WTC11 (cell line): Measurements from ENCODE around the gene HJV. TPM values are rescaled to one million over a fixed set of nuclear protein-coding genes. Genes with fewer than 3 reads are reported as not detected.
A peak's percentile ranks its signal among the peaks of the same experiment; 100 is the strongest.

Experiments
- ATAC-seq: fragments of 200-7000 bp; cut with Tn5 transposase; 2 replicates; pipeline ENCODE4 v1.10.0; 2021; ENCODE audit warnings: mild to moderate bottlenecking, moderate library complexity
- CTCF ChIA-PET: fragments of 300-600 bp; sonication (Branson Sonifier 250); formaldehyde crosslinking; loops from one replicate; lab custom pipeline; 2021; ENCODE audit warnings: antibody characterized with exemption; lab: Charles Lee
- POLR2A ChIA-PET: fragments of 350-600 bp; sonication (Branson Sonifier 250); formaldehyde crosslinking; loops from one replicate; lab custom pipeline; 2021; ENCODE audit warnings: antibody characterized with exemption; lab: Charles Lee
- DNase-seq: peaks from one replicate; pipeline ENCODE4 v3.0.0; 2021; ENCODE audit warnings: low spot score
- H3K27ac Mint-ChIP-seq: 2 replicates; pipeline ENCODE4 v1.8.0; 2021; ENCODE audit warnings: mixed read lengths
- H3K27me3 Mint-ChIP-seq: 2 replicates; pipeline ENCODE4 v1.8.0; 2021; ENCODE audit warnings: low read depth, mild to moderate bottlenecking, moderate library complexity, mixed read lengths
- H3K36me3 Mint-ChIP-seq: 2 replicates; pipeline ENCODE4 v1.8.0; 2021; ENCODE audit warnings: mixed read lengths
- H3K4me1 Mint-ChIP-seq: 2 replicates; pipeline ENCODE4 v1.8.0; 2022; ENCODE audit warnings: mixed read lengths
- H3K4me3 Mint-ChIP-seq: 2 replicates; pipeline ENCODE4 v1.8.0; 2021; ENCODE audit warnings: mild to moderate bottlenecking, moderate library complexity, mixed read lengths
- H3K9me3 Mint-ChIP-seq: 2 replicates; pipeline ENCODE4 v1.8.0; 2021; ENCODE audit warnings: mixed read lengths
- CBFB ChIP-seq: sonication (generic); formaldehyde crosslinking; IDR thresholded peaks from 2 replicates; pipeline ENCODE4 v1.8.1; 2022; ENCODE audit warnings: mild to moderate bottlenecking, low read depth, missing genetic modification reagents
- CDX4 ChIP-seq: fragments of 250-450 bp; sonication (Bioruptor Pico); IDR thresholded peaks from 2 replicates; pipeline ENCODE4 v1.9.0; 2021; ENCODE audit warnings: moderate library complexity, mild to moderate bottlenecking, inconsistent platforms, borderline replicate concordance
- E2F5 ChIP-seq: sonication (generic); formaldehyde crosslinking; IDR thresholded peaks from 2 replicates; pipeline ENCODE4 v1.8.1; 2022; ENCODE audit warnings: mild to moderate bottlenecking, moderate library complexity, missing genetic modification reagents
- EMX1 ChIP-seq: fragments of 250-450 bp; sonication (Bioruptor Pico); IDR thresholded peaks from 2 replicates; pipeline ENCODE4 v1.8.0; 2021; ENCODE audit warnings: mild to moderate bottlenecking
- ESRRA ChIP-seq: sonication (generic); formaldehyde crosslinking; IDR thresholded peaks from 2 replicates; pipeline ENCODE4 v1.8.1; 2022; ENCODE audit warnings: mild to moderate bottlenecking, missing genetic modification reagents, borderline replicate concordance
- FOXJ3 ChIP-seq: sonication (generic); formaldehyde crosslinking; IDR thresholded peaks from 2 replicates; pipeline ENCODE4 v1.9.0; 2021; ENCODE audit warnings: missing genetic modification reagents, mild to moderate bottlenecking, borderline replicate concordance
- JAZF1 ChIP-seq: fragments of 250-450 bp; sonication (Bioruptor Pico); IDR thresholded peaks from 2 replicates; pipeline ENCODE4 v1.9.0; 2021; ENCODE audit warnings: moderate library complexity, mild to moderate bottlenecking, inconsistent platforms
- MAX ChIP-seq: sonication (generic); formaldehyde crosslinking; IDR thresholded peaks from 2 replicates; pipeline ENCODE4 v1.8.0; 2022; ENCODE audit warnings: mild to moderate bottlenecking, missing genetic modification reagents
- MLX ChIP-seq: sonication (generic); formaldehyde crosslinking; IDR thresholded peaks from 2 replicates; pipeline ENCODE4 v1.8.1; 2023; ENCODE audit warnings: mild to moderate bottlenecking, missing genetic modification reagents, moderate library complexity
- SMAD4 ChIP-seq: sonication (generic); formaldehyde crosslinking; IDR thresholded peaks from 2 replicates; pipeline ENCODE4 v1.8.0; 2022; ENCODE audit warnings: mild to moderate bottlenecking, missing genetic modification reagents
- SOX15 ChIP-seq: fragments of 250-450 bp; sonication (Bioruptor Pico); IDR thresholded peaks from 2 replicates; pipeline ENCODE4 v1.9.0; 2021; ENCODE audit warnings: mild to moderate bottlenecking
- TCF7 ChIP-seq: sonication (generic); formaldehyde crosslinking; IDR thresholded peaks from 2 replicates; pipeline ENCODE4 v1.8.0; 2022; ENCODE audit warnings: mild to moderate bottlenecking, low read depth, missing genetic modification reagents, moderate library complexity
- ZBTB21 ChIP-seq: sonication (generic); formaldehyde crosslinking; IDR thresholded peaks from 2 replicates; pipeline ENCODE4 v1.8.1; 2023; ENCODE audit warnings: mild to moderate bottlenecking, missing genetic modification reagents, borderline replicate concordance
- ZNF512 ChIP-seq: sonication (generic); formaldehyde crosslinking; IDR thresholded peaks from 2 replicates; pipeline ENCODE4 v1.8.1; 2022; ENCODE audit warnings: missing genetic modification reagents, borderline replicate concordance
- total RNA-seq: library from RNA; stranded (reverse); gene quantifications from 3 replicates; pipeline ENCODE4 v1.2.3, GENCODE V29; 2021
- TF ChIP-seq, protein P1 (sequence below): fragments of 250-450 bp; sonication (Bioruptor Pico); conservative IDR thresholded peaks from 2 replicates; pipeline ENCODE4 v1.9.0; 2021; ENCODE audit warnings: mild to moderate bottlenecking
- TF ChIP-seq, protein P2 (sequence below): sonication (generic); formaldehyde crosslinking; conservative IDR thresholded peaks from 2 replicates; pipeline ENCODE4 v1.8.1; 2022; ENCODE audit warnings: mild to moderate bottlenecking, missing genetic modification reagents
- TF ChIP-seq, protein P3 (sequence below): sonication (generic); formaldehyde crosslinking; IDR thresholded peaks from 2 replicates; pipeline ENCODE4 v1.8.1; 2023; ENCODE audit warnings: mild to moderate bottlenecking, missing genetic modification reagents

The HJV gene
- total RNA-seq, 1 experiment from 2014 or later: 0.31 TPM

DNA sequence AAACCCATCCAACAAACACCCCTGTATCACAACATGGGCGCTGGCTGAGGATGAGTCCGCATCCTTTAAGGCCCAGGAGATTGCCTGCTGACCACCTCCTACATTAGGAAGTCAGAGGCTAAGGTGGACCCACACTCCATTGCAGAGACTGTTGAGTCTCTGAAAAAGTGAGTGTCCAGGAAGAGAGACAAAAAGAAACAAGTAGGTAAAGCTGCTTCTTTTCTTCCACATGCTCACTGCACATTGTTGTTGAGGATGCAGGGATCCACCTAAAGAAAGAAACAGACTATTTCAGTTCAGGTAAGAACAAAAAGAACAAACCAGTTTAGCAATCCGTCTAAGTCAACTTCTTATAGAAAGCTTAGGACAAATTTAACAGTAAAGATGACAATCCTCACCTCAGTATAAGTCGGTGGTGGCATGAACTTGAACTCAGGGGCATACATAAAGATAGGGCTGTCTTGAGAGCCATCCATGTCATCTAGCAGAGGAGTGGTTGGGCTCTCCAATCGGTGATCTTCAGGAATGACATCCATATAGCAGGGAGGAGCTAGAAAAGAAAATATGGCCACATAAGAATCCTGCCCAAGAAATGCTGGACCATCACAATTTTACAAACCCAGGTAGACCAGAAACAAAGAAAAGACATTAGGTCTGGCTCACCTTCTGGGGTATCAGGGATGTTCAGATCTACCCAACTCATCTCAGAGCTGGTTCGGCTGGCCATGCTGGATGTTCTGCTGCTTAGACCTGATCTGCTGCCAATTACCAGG is 27.7 kb downstream of the HJV start:
- ATAC-seq: no peak
- DNase-seq: no peak
- Mint-ChIP-seq H3K27ac (peak overlapping the region; percentile 75), H3K4me1 (peaks cover 69% of the 10 kb centered on the region), H3K9me3 (no peaks in the 10 kb centered on the region), H3K36me3 (peaks cover 41% of the 10 kb centered on the region), H3K4me3 (peak overlapping the region; percentile 98), H3K27me3 (no peaks in the 10 kb centered on the region)
- TF ChIP-seq, protein P1, sequence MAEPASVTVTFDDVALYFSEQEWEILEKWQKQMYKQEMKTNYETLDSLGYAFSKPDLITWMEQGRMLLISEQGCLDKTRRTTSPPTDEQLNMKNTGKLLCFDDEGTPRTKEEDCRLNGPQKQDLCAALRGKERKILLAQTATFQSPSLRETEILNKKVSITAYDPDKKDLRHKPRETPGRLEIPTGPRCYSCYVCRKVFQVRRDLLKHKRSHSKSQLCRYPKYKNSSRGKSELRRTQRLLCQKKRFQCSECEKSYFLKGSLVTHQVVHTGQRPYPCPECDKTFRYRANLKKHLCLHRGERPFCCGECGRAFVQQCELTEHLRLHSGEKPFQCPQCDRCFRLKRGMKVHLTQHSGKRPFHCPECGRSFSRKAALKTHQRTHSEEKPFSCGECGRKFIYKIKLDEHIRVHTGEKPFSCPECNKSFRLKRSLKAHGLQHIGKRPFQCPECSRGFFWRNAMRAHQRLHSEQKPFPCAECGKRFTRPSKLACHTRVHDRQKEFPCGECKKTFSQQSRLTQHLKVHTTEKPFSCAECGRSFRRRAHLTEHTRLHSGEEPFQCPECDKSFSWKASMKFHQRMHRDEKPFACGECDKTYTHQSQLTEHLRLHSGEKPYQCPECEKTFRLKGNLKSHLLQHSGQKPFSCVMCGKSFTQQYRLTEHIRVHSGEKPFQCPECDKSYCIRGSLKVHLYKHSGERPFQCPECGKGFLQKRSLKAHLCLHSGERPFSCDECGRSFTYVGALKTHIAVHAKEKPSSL (CRISPR knock-in tag): no peak
- TF ChIP-seq JAZF1 (CRISPR knock-in tag): no peak
- TF ChIP-seq FOXJ3 (CRISPR knock-in tag): no peak
- no peak for TF ChIP-seq MAX
- TF ChIP-seq ESRRA (CRISPR knock-in tag): no peak
- no peak for TF ChIP-seq MLX
- no peak for TF ChIP-seq SOX15 (CRISPR knock-in tag)
- no peak for TF ChIP-seq SMAD4 (CRISPR knock-in tag)
- TF ChIP-seq, protein P2, sequence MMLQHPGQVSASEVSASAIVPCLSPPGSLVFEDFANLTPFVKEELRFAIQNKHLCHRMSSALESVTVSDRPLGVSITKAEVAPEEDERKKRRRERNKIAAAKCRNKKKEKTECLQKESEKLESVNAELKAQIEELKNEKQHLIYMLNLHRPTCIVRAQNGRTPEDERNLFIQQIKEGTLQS (CRISPR knock-in tag): no peak
- no peak for TF ChIP-seq EMX1 (CRISPR knock-in tag)
- CTCF ChIA-PET: interaction anchor here (0.8 to 1.3 kb wide), 2 partner anchors 14 to 16 kb away, joined by 3 read pairs; no protein-coding TSS in a partner anchor
- POLR2A ChIA-PET: interaction anchor here (1.3 kb wide), 1 partner anchor 14 kb away, joined by 5 read pairs; no protein-coding TSS in a partner anchor

DNA sequence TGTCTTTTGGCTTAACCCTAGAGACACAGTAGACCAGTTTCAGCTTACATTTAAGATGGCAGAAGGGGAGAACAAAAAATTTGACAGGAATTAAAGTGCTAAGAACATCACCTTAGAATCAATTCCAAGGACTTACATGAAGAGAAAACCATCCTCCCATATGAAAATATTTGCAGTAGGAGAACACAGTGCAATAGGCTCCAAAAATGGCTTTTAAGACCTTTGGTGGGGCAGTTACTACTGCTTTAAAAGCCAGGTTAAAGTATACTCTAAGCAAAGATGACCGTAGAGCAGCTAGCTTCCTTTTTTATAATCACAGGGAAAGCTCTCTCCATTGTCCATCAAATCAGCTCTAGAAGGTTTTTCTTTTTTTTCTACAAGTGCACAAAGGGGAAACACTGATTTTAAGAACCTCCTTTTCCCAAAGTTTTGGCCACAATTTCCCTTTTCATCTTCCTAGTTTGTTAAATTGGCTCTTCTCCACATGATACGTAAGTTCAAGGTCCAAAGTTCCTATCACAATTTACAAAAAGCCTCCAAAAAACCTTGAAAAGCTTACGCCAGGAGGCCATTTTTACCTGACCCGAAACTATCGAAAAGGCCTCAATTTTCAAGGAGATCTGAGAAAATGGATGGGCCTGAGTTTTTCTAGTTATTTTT is 28.4 kb downstream of the HJV start:
- CTCF ChIA-PET: interaction anchor here (0.8 kb wide), 1 partner anchor 14 kb away, joined by 3 read pairs; no protein-coding TSS in a partner anchor

More for the DNA sequence above, 28.4 kb downstream of the HJV start:
- Mint-ChIP-seq H3K27ac (peak overlapping the region; percentile 80), H3K4me3 (peak overlapping the region; percentile 98), H3K4me1 (peaks cover 62% of the 10 kb centered on the region), H3K36me3 (peaks cover 41% of the 10 kb centered on the region), H3K9me3 (no peaks in the 10 kb centered on the region), H3K27me3 (no peaks in the 10 kb centered on the region)
- TF ChIP-seq CBFB (CRISPR knock-in tag) (no peak), ZNF512 (CRISPR knock-in tag) (no peak), CDX4 (CRISPR knock-in tag) (no peak), TCF7 (CRISPR knock-in tag) (no peak), MLX (no peak), E2F5 (CRISPR knock-in tag) (no peak), MAX (no peak), ZBTB21 (CRISPR knock-in tag) (no peak)
- TF ChIP-seq, protein P3, sequence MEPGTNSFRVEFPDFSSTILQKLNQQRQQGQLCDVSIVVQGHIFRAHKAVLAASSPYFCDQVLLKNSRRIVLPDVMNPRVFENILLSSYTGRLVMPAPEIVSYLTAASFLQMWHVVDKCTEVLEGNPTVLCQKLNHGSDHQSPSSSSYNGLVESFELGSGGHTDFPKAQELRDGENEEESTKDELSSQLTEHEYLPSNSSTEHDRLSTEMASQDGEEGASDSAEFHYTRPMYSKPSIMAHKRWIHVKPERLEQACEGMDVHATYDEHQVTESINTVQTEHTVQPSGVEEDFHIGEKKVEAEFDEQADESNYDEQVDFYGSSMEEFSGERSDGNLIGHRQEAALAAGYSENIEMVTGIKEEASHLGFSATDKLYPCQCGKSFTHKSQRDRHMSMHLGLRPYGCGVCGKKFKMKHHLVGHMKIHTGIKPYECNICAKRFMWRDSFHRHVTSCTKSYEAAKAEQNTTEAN (CRISPR knock-in tag): no peak
- ATAC-seq: no peak
- no peak for DNase-seq
- POLR2A ChIA-PET: interaction anchor here (1.3 kb wide), 1 partner anchor 13 kb away, joined by 5 read pairs; no protein-coding TSS in a partner anchor
